Muscle layer of colon (tissue), 2 donors: ENCODE results near the gene TMEM151A.
"Not testable (repeated sequence)": the region's sequence is repeated elsewhere in the genome, so short reads cannot be mapped to it uniquely, and the experiment has no call there.

Source experiments
- H3K27ac ChIP-seq: one replicate; pipeline ENCODE4 v1.7.0; 2013; ENCODE audit warnings: low read depth, mild to moderate bottlenecking, low read length, moderate library complexity
- H3K27me3 ChIP-seq, 2 donors: one replicate each; pipeline ENCODE4 v1.7.0; 2013; ENCODE audit warnings: low read length in 2 of 2, mild to moderate bottlenecking in 2 of 2; ENCODE audit not compliant: insufficient read depth in 2 of 2, control insufficient read depth in 1 of 2
- H3K36me3 ChIP-seq: one replicate; pipeline ENCODE4 v1.7.0; 2013; ENCODE audit warnings: mild to moderate bottlenecking, low read length; ENCODE audit not compliant: insufficient read depth
- H3K4me1 ChIP-seq: one replicate; pipeline ENCODE4 v1.7.0; 2013; ENCODE audit warnings: mild to moderate bottlenecking, low read length; ENCODE audit not compliant: insufficient read depth
- H3K4me3 ChIP-seq, 2 donors: one replicate each; pipeline ENCODE4 v1.7.0; 2013; ENCODE audit warnings: low read length in 2 of 2, low read depth in 1 of 2, mild to moderate bottlenecking in 1 of 2, moderate library complexity in 1 of 2
- H3K9ac ChIP-seq: one replicate; pipeline ENCODE4 v1.7.0; 2013; ENCODE audit warnings: low read length
- H3K9me3 ChIP-seq: one replicate; pipeline ENCODE4 v1.7.0; 2013; ENCODE audit warnings: mild to moderate bottlenecking, low read length
- donor health status: abdominal sarcoma.
- donor health status: Adenocarcinoma of cecum.

Gene TMEM151A

DNA sequence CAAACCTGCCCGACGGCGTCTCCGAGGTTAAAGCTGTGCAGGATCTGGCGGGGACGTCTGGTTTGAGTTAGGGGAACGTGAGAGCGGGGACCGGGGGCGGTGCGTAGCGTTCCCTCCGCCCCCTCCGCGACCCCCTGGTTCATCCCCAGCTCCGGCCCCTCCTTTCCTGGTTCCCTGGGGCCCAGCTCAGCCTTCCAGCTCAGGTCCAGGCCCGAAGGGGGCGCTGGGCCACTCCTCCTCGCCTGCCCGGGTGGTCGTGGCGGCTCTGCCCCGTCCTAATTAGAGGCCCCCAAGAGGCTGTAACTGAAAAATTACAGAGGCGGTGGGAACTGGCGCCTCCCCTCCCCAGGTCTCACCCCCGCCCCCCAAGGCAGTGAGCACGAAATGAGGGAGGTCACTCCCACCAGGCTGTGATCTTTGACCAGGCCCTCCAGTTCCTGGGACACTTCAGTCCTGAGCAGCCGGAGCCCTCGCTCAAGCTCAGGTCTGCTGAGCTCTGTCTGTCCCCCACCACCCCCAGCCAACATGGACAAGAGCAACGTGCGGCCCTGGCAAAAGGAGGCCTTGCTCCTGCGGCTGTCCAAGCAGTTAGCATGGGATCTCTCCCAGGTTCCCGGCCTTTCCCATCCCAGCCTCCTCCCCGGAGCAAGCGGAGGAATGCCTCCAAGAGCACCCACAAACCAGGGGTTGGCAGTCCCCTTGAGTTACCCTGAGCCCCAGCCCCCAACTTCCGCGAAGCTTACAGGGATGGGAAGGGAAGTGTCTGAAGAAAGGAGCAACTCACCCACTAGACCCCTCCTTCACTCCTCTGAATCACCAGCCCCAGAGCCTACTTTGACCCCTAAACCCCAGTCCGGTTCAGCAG is 21.9 kb downstream of the TMEM151A start:
- peak overlapping the region; percentile 96 for H3K27ac ChIP-seq
- H3K4me1 ChIP-seq, result peaks cover 44% of the 10 kb centered on the region
- no peaks in the 10 kb centered on the region for H3K9me3 ChIP-seq
- peak overlapping the region; percentile 57 to 67 for H3K4me3 ChIP-seq
- no peaks in the 10 kb centered on the region for H3K36me3 ChIP-seq
- no peaks in the 10 kb centered on the region for H3K27me3 ChIP-seq
- peak overlapping the region; percentile 53 for H3K9ac ChIP-seq

DNA sequence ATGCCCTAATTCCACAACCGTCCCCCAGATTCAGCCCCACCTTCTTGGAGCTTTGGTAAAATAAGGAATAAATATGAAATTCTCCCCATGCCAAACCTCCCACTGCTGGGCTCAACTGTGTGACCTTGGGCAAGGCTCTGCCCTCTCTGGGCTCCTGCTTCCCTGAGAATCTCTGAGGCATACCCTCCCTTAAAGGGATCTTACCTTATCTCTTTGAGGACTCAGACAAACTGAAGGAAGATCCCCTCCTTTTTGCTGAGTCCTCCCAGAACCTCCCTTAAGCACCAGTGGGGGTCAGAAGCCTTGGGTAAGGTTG is 22.4 kb downstream of the TMEM151A start:
- Histone ChIP-seq H3K36me3 (no peaks in the 10 kb centered on the region), H3K27me3 (no peaks in the 10 kb centered on the region), H3K27ac (peak overlapping the region; percentile 37), H3K9ac (peak overlapping the region; percentile 53), H3K4me3 (peak overlapping the region in 1 of 2 donors; percentile 67), H3K9me3 (no peaks in the 10 kb centered on the region), H3K4me1 (peaks cover 48% of the 10 kb centered on the region)

DNA sequence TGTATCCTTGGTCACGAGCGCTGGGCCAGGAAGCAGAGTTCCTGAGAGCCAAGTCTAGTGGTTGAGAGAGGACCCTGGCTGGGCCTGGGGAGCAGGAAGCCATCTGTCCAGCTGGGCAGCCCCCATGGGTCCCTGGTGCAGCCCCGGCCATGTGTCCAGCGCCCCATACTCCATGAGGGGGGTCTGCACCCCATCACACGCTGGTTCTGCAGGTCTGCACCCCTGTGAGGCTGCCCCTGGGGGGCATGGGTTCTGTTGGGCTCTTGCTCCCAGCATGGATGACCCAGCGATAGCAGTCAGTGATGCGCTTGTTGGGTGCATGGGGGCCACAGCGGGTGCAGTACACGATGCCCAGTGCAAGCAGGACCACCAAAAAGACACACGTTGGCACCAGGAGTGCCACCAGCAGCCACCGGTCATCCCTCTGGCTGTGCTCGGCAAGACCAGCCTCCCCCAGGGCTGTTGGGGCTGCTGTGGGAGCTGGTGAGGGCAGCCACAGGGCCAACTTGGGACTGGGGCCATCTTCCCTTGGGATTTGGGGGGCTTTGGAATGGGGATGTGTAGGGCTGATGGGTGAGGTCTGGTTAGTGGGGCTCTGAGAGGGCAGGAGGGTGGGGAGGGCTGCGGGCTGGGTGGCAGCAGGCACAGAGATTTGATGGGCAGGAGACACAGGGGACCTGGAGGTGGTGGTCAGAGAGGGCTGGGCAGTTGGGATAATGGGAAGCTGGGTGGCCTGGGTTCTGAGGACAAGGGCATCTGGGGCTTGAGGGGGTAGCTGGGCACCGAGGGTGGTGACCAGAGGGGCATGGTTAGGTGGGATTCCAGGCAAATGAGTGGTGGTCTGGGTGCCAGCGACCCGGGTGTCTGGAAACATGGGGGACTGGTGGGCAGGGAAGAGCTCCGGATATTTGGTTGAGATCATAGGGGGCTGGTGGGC is 23.1 kb downstream of the TMEM151A start:
- Histone ChIP-seq H3K4me3 (peak overlapping the region; percentile 66 to 67), H3K27ac (peak overlapping the region; percentile 90), H3K36me3 (no peaks in the 10 kb centered on the region), H3K9ac (no peak overlapping the region), H3K9me3 (no peaks in the 10 kb centered on the region), H3K27me3 (no peaks in the 10 kb centered on the region), H3K4me1 (peaks cover 48% of the 10 kb centered on the region)

DNA sequence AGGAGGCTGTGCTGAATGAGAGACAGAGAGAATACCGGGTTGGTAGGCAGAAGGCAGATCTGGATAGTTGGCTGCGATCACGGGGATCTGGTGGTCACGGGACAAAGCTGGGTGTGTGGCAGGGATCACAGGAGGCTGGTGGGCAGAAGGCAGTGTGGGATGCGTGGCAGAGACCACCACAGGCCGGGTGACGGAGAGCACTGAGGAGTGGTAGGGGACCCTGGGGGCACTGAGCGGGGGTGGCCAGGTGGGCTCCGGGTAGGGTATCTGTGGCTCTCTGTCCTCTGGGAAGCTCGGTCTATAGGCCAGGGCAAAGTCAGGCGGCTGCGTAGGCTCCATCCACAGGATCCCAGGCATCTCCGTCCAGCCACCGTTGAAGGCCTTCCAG is 23.8 kb downstream of the TMEM151A start:
- H3K27ac ChIP-seq, result peak overlapping the region; percentile 90
- peaks cover 48% of the 10 kb centered on the region for H3K4me1 ChIP-seq
- H3K36me3 ChIP-seq, result no peaks in the 10 kb centered on the region
- H3K9ac ChIP-seq, result no peak overlapping the region
- H3K27me3 ChIP-seq, result no peaks in the 10 kb centered on the region
- H3K9me3 ChIP-seq, result no peaks in the 10 kb centered on the region
- peak overlapping the region; percentile 66 to 67 for H3K4me3 ChIP-seq

DNA sequence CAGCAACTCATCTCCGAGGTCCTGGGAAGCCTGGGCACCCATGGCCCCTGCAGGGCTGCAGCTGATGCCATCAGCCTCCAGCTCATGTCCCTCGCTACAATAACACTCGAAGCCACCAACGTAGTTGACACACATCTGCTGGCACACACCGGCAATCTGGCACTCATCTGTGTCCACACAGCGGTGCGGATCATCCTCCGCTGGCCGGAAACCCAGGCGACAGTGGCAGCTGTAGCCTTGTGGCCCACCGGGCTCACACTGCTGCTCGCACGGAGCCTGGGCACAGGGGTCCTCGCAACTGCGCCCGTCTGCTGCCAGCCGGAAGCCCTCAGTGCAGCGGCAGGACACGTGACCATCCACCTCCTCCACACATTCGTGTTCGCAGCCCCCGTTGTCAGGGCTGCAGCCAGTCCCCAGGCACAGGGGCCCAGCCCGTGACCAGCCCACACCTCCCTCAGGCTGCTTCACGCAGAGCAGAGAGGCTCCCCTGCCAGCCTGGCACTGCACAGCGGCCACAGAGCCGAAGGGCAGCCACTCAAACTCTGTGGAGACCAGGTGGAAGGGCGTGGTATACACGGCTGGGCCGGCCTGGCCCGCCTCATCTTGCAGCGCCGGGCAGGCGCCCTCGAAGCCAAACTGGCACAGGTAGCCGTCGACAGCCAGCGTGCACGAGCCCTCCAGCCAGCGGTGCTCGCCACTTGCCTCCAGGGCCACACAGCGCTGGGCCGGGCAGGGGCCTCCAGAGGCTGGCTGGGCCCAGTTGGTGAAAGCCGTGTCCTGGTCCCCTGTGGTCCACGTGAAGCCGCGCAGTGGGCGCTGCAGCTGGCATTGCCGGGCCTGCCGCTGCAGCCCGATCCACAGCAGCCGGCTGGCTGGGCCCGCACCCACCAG is 24.5 kb downstream of the TMEM151A start:
- H3K27ac ChIP-seq, result peak overlapping the region; percentile 90
- no peaks in the 10 kb centered on the region for H3K27me3 ChIP-seq
- H3K9me3 ChIP-seq, result no peaks in the 10 kb centered on the region
- H3K4me3 ChIP-seq, result peak overlapping the region; percentile 66 to 67
- peaks cover 48% of the 10 kb centered on the region for H3K4me1 ChIP-seq
- no peak overlapping the region for H3K9ac ChIP-seq
- H3K36me3 ChIP-seq, result no peaks in the 10 kb centered on the region

DNA sequence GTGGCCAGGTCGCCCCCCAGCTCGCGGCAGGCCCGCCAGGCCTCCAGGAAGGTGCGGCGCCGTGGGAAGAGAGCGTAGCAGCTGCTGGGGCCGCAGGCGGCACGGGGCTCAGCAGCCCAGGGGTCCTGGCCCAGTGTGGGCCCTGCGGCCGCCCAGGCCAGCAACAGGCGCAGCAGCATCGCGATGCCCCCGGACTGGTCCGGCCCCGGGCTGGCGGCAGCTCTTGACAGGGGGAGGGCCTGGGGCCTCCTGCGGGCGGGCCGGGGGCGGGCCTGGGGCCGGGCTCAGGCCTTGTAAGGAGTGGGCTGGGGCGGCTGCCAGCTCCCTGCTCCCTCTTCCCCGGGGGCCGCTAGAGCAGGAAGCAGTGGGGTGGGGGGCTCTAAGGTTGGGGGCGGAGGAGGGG is 25.2 kb downstream of the TMEM151A start, which contains the start of gene CD248:
Gene CD248, minus strand, starts transcription at position 196 of the 403 bp plus-strand sequence. Its CDS starts 17 bp downstream, at position 179.
- peak within 1 kb of the TSS; percentile 66 to 67 for H3K4me3 ChIP-seq
- H3K4me1 ChIP-seq, result peaks cover 51% of the 10 kb centered on the region
- no peak within 1 kb of the TSS for H3K9ac ChIP-seq

DNA sequence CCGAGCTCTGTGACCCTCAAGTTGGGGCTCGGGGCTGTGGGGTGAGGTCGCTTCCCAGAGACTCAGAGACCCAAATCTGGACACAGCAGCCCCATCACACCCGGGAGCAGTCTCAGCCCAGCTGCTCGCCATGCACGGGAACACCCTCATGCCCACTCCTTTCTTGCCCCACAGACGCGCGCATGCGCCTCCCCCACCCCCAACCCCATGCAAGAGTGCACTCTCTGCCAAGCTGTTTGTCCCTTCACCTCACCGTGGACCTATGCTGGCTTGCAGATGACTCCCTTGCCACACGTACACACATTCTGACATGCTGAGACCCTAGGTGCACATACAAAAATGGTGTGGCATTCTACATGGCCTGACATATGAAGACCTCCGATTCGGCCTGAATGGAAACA is 25.6 kb downstream of the TMEM151A start:
- peak overlapping the region; percentile 90 for H3K27ac ChIP-seq
- no peak overlapping the region for H3K9ac ChIP-seq
- H3K36me3 ChIP-seq, result no peaks in the 10 kb centered on the region
- H3K9me3 ChIP-seq, result no peaks in the 10 kb centered on the region
- peaks cover 52% of the 10 kb centered on the region for H3K4me1 ChIP-seq
- peak overlapping the region; percentile 12 to 34 for H3K4me3 ChIP-seq
- H3K27me3 ChIP-seq, result no peaks in the 10 kb centered on the region

More for the DNA sequence above, 25.2 kb downstream of the TMEM151A start, which contains the start of gene CD248:
- Histone ChIP-seq H3K27ac (peak within 1 kb of the TSS; percentile 90), H3K9me3 (no peaks in the 10 kb centered on the region), H3K27me3 (no peaks in the 10 kb centered on the region), H3K36me3 (no peaks in the 10 kb centered on the region)

DNA sequence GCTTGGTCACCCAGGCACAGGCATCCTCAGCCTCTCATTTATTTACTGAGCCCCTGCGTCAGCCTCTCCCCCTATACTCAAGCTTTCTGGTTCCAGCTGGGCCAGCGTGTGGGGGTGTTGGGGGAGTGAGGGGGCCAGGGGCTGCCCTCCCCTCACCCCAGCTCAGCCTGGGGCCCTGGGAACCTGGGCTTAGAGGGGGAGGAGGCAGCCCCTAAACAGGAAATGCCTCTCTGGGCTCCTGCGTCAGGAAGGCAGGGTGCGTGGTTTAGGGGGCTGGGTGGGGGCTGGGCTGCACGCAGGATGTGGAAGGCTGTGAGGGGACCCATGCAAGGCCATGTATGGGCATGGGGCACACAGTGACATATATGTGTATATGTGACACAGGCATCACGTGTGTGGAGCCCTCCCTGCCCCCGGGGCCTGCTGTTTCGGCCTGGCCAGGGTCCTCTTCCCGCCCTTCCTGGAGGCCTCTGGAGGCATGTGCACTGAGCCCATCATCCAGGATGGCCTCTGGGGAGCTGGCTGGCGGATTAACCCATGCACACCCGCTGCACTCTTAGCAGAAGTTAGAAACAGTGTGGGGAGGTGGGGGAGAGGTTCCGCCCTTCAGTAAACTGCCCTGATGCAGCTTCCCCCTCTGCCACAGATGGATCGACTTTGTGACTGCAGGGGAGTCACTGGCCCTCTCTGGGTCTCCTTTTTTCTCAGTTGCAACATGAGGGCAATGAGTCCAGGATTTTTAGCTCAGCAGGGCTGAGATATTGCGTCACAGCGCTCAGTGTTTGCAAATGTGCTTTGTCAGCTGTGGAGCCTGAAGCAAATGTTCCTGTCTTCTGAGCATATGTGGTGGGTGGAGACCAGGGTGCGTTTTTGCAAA is 26.3 kb downstream of the TMEM151A start:
- Histone ChIP-seq H3K36me3 (no peaks in the 10 kb centered on the region), H3K4me1 (peaks cover 51% of the 10 kb centered on the region), H3K27me3 (no peaks in the 10 kb centered on the region), H3K27ac (peak overlapping the region; percentile 90), H3K4me3 (peak overlapping the region; percentile 12 to 34), H3K9me3 (no peaks in the 10 kb centered on the region), H3K9ac (no peak overlapping the region)

DNA sequence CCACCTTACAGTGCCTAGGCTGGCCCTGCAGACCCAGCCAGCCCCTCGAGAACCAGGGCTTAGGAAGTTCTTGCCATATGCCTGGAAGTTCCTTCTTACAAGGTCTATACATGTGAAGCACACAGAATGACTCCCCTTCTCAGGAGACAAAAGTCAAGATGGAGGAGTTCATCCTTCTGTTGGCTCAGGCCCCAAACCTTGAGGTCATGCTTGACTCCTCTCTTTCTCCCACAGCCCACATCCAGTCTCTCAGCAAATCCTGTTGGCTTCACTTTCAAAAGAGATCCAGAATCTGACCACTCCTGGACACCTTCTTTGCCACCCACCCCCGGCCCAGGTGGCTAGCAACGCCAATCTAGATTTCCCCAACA is 26.9 kb downstream of the TMEM151A start:
- Histone ChIP-seq H3K27me3 (no peaks in the 10 kb centered on the region), H3K4me1 (peaks cover 45% of the 10 kb centered on the region), H3K9ac (no peak overlapping the region), H3K27ac (no peak overlapping the region), H3K36me3 (no peaks in the 10 kb centered on the region), H3K4me3 (no peak overlapping the region), H3K9me3 (no peaks in the 10 kb centered on the region)

DNA sequence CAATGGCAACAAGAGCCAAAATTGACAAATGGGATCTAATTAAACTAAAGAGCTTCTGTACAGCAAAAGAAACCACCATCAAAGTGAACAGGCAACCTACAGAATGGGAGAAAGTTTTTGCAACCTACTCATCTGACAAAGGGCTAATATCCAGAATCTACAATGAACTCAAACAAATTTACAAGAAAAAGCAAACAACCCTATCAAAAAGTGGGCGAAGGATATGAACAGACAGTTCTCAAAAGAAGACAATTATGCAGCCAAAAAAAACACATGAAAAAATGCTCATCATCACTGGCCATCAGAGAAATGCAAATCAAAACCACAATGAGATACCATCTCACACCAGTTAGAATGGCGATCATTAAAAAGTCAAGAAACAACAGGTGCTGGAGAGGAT is 28.6 kb downstream of the TMEM151A start:
- not testable (repeated sequence) for H3K27me3 ChIP-seq, H3K9ac ChIP-seq, H3K27ac ChIP-seq, H3K4me3 ChIP-seq, H3K9me3 ChIP-seq, H3K36me3 ChIP-seq
- peaks cover 28% of the 10 kb centered on the region for H3K4me1 ChIP-seq
